Body of pancreas (tissue), 4 donors: ENCODE data around the gene CDH4. TPM values are rescaled to one million over a fixed set of nuclear protein-coding genes. Genes with fewer than 3 reads are reported as not detected.

Experiments used
- ATAC-seq: fragments of 150-250 bp; one replicate; pipeline ENCODE4 v1.9.1; 2016
- DNase-seq, 4 donors: peaks; one replicate each; pipeline ENCODE4 v3.0.0-alpha.2; 2019
- H3K27ac ChIP-seq, 4 donors: fragments of 200-600 bp; sonication (generic); 1 replicate in 3 of 4; 2 replicates in 1 of 4; pipeline versions ENCODE4 v1.5.1 to v1.6.1; 2016 to 2019; ENCODE audit warnings: mild to moderate bottlenecking in 1 of 4, mixed read lengths in 1 of 4, moderate library complexity in 1 of 4
- H3K27me3 ChIP-seq, 2 donors: fragments of 200-600 bp; sonication (generic); one replicate each; pipeline ENCODE4 v1.6.0; 2016; ENCODE audit warnings: mild to moderate bottlenecking in 1 of 2
- H3K36me3 ChIP-seq, 2 donors: fragments of 200-600 bp; sonication (generic); replicated peaks in 1 of 2; 2 replicates each; pipeline ENCODE4 v1.5.1; 2016; ENCODE audit warnings: low read depth in 2 of 2; ENCODE audit not compliant: insufficient read depth in 1 of 2
- H3K4me1 ChIP-seq: fragments of 200-600 bp; sonication (generic); one replicate; pipeline ENCODE4 v1.6.0; 2016
- H3K4me3 ChIP-seq, 2 donors: fragments of 200-600 bp; sonication (generic); 1 replicate in 1 of 2; 2 replicates in 1 of 2; pipeline ENCODE4 v1.5.1; 2016 to 2019
- H3K9me3 ChIP-seq, 3 donors: fragments of 200-600 bp; sonication (generic); 1 replicate in 2 of 3; 2 replicates in 1 of 3; pipeline ENCODE4 v1.5.1; 2016
- POLR2A ChIP-seq, 3 donors: fragments of 450-650 bp; IDR thresholded peaks; one replicate each; pipeline ENCODE4 v1.6.1; 2016; ENCODE audit warnings: antibody characterized with exemption in 3 of 3, mild to moderate bottlenecking in 2 of 3
- WGBS, 2 donors: methylation state at CpG; one replicate each; pipeline ENCODE4 v1.1.5; 2017; 5-methylcytosine and 5-hydroxymethylcytosine counted together
- intact Hi-C: fragments of 100-400 bp; cut with DNase I; formaldehyde crosslinking; loops from one replicate; pipeline ENCODE4 v1.15.1; 2023
- total RNA-seq, 2 donors: library from RNA; depleted of rRNA; stranded (reverse); fragments of >200 nt; gene quantifications; one replicate each; pipeline ENCODE4 v1.1.0, GENCODE V29; 2016
- TF ChIP-seq, protein P1 (sequence below), 7 experiments: fragments of 450-650 bp in 4 of 7; fragments of 200-600 bp in 3 of 7; sonication (generic) in 3 of 7; IDR thresholded peaks; one replicate each; pipeline ENCODE4 v1.5.1; 2016 to 2019; ENCODE audit warnings: antibody characterized with exemption in 7 of 7

Gene CDH4
- total RNA-seq, 2 donors from 2014 or later: 0.33 to 0.52 TPM

- 43 to 48% methylated on average over 3 of the region's 3 CpGs for WGBS, 2 donors
These were observed 418.2 kb downstream of the CDH4 start for GRCh38 chr20:61670274-61670673.

GRCh38 chr20:61671559-61671958 is 419.5 kb downstream of the CDH4 start:
- TF ChIP-seq, protein P1, sequence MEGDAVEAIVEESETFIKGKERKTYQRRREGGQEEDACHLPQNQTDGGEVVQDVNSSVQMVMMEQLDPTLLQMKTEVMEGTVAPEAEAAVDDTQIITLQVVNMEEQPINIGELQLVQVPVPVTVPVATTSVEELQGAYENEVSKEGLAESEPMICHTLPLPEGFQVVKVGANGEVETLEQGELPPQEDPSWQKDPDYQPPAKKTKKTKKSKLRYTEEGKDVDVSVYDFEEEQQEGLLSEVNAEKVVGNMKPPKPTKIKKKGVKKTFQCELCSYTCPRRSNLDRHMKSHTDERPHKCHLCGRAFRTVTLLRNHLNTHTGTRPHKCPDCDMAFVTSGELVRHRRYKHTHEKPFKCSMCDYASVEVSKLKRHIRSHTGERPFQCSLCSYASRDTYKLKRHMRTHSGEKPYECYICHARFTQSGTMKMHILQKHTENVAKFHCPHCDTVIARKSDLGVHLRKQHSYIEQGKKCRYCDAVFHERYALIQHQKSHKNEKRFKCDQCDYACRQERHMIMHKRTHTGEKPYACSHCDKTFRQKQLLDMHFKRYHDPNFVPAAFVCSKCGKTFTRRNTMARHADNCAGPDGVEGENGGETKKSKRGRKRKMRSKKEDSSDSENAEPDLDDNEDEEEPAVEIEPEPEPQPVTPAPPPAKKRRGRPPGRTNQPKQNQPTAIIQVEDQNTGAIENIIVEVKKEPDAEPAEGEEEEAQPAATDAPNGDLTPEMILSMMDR (IDR thresholded peaks at IDR 0.05): no peak
- TF ChIP-seq POLR2A (IDR thresholded peaks at IDR 0.05): no peak
- H3K4me3 ChIP-seq: no peak overlapping the region
- no peaks in the 10 kb centered on the region for H3K4me1 ChIP-seq
- no peak overlapping the region for H3K27ac ChIP-seq
- ATAC-seq: no peak
- intact Hi-C loops: no loop called here
- no peak for DNase-seq
- no peaks in the 10 kb centered on the region for H3K27me3 ChIP-seq
- WGBS, 2 donors: 83 to 85% methylated on average over 3 of the region's 3 CpGs
- no peaks in the 10 kb centered on the region for H3K9me3 ChIP-seq
- no peaks in the 10 kb centered on the region for H3K36me3 ChIP-seq

More at GRCh38 chr20:61670274-61670673, 418.2 kb downstream of the CDH4 start:
- DNase-seq: no peak
- TF ChIP-seq, protein P1 (IDR thresholded peaks at IDR 0.05): no peak
- TF ChIP-seq POLR2A (IDR thresholded peaks at IDR 0.05): no peak
- H3K27ac ChIP-seq: no peak overlapping the region
- no peaks in the 10 kb centered on the region for H3K27me3 ChIP-seq
- H3K9me3 ChIP-seq: no peaks in the 10 kb centered on the region
- ATAC-seq: no peak
- H3K4me3 ChIP-seq: no peak overlapping the region
- no peaks in the 10 kb centered on the region for H3K36me3 ChIP-seq
- intact Hi-C loops: no loop called here
- no peaks in the 10 kb centered on the region for H3K4me1 ChIP-seq

- H3K36me3 ChIP-seq: no peaks in the 10 kb centered on the region
- ATAC-seq: no peak
- H3K27me3 ChIP-seq: no peaks in the 10 kb centered on the region
- WGBS, 2 donors: 51 to 67% methylated on average over 11 to 17 of the region's 17 CpGs
- no peak overlapping the region for H3K4me3 ChIP-seq
- no peak overlapping the region for H3K27ac ChIP-seq
- DNase-seq: no peak
- H3K9me3 ChIP-seq: no peaks in the 10 kb centered on the region
- no peak for TF ChIP-seq POLR2A (IDR thresholded peaks at IDR 0.05)
- TF ChIP-seq, protein P1 (IDR thresholded peaks at IDR 0.05): no peak
- intact Hi-C loops: no loop called here
- no peaks in the 10 kb centered on the region for H3K4me1 ChIP-seq
These were observed 421.2 kb downstream of the CDH4 start for GRCh38 chr20:61673152-61673847.

DNA sequence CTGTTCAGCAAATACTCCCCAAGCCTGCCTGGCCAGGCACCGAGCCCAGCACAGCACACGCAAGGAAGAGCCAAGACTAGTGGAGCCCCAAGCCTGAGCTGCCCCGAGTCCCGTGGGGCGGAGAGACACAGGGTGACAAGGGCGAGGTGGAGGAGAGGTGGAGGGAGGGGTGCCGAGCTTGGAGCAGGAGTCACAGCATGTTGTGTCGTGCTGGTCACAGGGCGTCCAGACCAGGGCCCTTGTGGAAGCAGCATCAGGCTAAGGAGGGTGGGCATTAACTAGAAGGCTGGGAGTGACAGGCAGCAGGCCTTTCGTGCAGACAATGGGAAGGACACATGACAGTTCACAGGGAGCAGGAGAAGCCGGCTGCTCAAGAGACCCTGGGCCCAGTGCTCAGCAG is 422.1 kb downstream of the CDH4 start:
- 68 to 70% methylated on average over 9 to 11 of the region's 11 CpGs for whole genome bisulfite sequencing, 2 donors
- no peak overlapping the region for H3K4me3 ChIP-seq
- H3K27me3 ChIP-seq: no peaks in the 10 kb centered on the region
- H3K9me3 ChIP-seq: no peaks in the 10 kb centered on the region
- intact Hi-C loops: no loop called here
- TF ChIP-seq, protein P1 (IDR thresholded peaks at IDR 0.05): no peak
- TF ChIP-seq POLR2A (IDR thresholded peaks at IDR 0.05): no peak
- no peak for ATAC-seq
- H3K27ac ChIP-seq: no peak overlapping the region
- DNase-seq: no peak
- no peaks in the 10 kb centered on the region for H3K4me1 ChIP-seq
- H3K36me3 ChIP-seq: no peaks in the 10 kb centered on the region

- TF ChIP-seq, protein P1 (IDR thresholded peaks at IDR 0.05): no peak
- no peak for TF ChIP-seq POLR2A (IDR thresholded peaks at IDR 0.05)
- Histone ChIP-seq H3K27me3 (no peaks in the 10 kb centered on the region), H3K27ac (no peak overlapping the region), H3K4me1 (no peaks in the 10 kb centered on the region), H3K4me3 (no peak overlapping the region), H3K36me3 (no peaks in the 10 kb centered on the region), H3K9me3 (no peaks in the 10 kb centered on the region)
- WGBS, 2 donors: 42 to 46% methylated on average over 3 of the region's 3 CpGs
- intact Hi-C loops: no loop called here
- DNase-seq (no peak), ATAC-seq (no peak)
These were observed 422.6 kb downstream of the CDH4 start for GRCh38 chr20:61674688-61675087.
